Activated CD4-positive, alpha-beta memory T cell treated with anti-CD3 and anti-CD28 coated beads for 36 hours (primary cell): ENCODE measurements around the gene KANSL3. TPM values are rescaled to one million over a fixed set of nuclear protein-coding genes. Genes with fewer than 3 reads are reported as not detected.

Experiments
- CTCF ChIA-PET: fragments of 350-600 bp; sonication (Branson Sonifier 250); formaldehyde crosslinking; loops from one replicate; lab custom pipeline; 2021; ENCODE audit warnings: antibody characterized with exemption, inconsistent platforms; lab: Charles Lee
- POLR2A ChIA-PET: fragments of 350-600 bp; sonication (Branson Sonifier 250); formaldehyde crosslinking; loops from one replicate; lab custom pipeline; 2021; ENCODE audit warnings: antibody characterized with exemption; lab: Charles Lee
- DNase-seq: peaks from one replicate; pipeline ENCODE4 v3.0.0-alpha.2; 2020
- H3K27ac Mint-ChIP-seq: one replicate; pipeline ENCODE4 v1.8.0; 2021; ENCODE audit warnings: mixed read lengths
- H3K27me3 Mint-ChIP-seq: one replicate; pipeline ENCODE4 v1.8.0; 2021; ENCODE audit warnings: mixed read lengths
- H3K36me3 Mint-ChIP-seq: one replicate; pipeline ENCODE4 v1.8.0; 2021; ENCODE audit warnings: mixed read lengths
- H3K4me1 Mint-ChIP-seq: one replicate; pipeline ENCODE4 v1.8.0; 2021; ENCODE audit warnings: low read depth, mixed read lengths
- H3K4me3 Mint-ChIP-seq: one replicate; pipeline ENCODE4 v1.8.0; 2021; ENCODE audit warnings: mild to moderate bottlenecking, mixed read lengths
- H3K9me3 Mint-ChIP-seq: one replicate; pipeline ENCODE4 v1.8.0; 2021; ENCODE audit warnings: mixed read lengths
- intact Hi-C: fragments of 100-400 bp; cut with micrococcal nuclease; formaldehyde crosslinking; loops from one replicate; pipeline ENCODE4 v1.15.1; 2023
- total RNA-seq, 2 experiments: library from RNA; stranded (reverse); gene quantifications; one replicate each; pipeline ENCODE4 v1.2.3, GENCODE V29; 2021

The KANSL3 gene
- total RNA-seq, 2 experiments from 2014 or later, result 33.7 to 39.4 TPM

GRCh38 chr2:96547203-96547641, 90.9 kb downstream of the KANSL3 start:
- CTCF ChIA-PET, result interaction anchor here (1.1 to 2.0 kb wide), 3 partner anchors 8 to 19 kb away, joined by 3 to 4 read pairs (median 4); no protein-coding TSS in a partner anchor
- peak overlapping the region; percentile 67 for H3K27ac Mint-ChIP-seq
- H3K27me3 Mint-ChIP-seq, result no peaks in the 10 kb centered on the region

GRCh38 chr2:96546797-96547196, 91.3 kb downstream of the KANSL3 start:
- intact Hi-C loops, result loop anchor here (1.0 kb wide), 1 partner anchor 10 kb away; the partner anchor contains the start of gene ARID5A
- H3K36me3 Mint-ChIP-seq, result peaks cover 72% of the 10 kb centered on the region
- ChIA-PET POLR2A (interaction anchor here (1.2 kb wide), 1 partner anchor 18 kb away, joined by 3 read pairs; no protein-coding TSS in a partner anchor), CTCF (interaction anchor here (1.1 to 2.0 kb wide), 3 partner anchors 8 to 19 kb away, joined by 3 to 4 read pairs (median 4); no protein-coding TSS in a partner anchor)
- no peak overlapping the region for H3K4me3 Mint-ChIP-seq
- no peaks in the 10 kb centered on the region for H3K9me3 Mint-ChIP-seq
- peaks cover 53% of the 10 kb centered on the region for H3K4me1 Mint-ChIP-seq
- DNase-seq, result no peak
- peak overlapping the region; percentile 82 for H3K27ac Mint-ChIP-seq
- no peaks in the 10 kb centered on the region for H3K27me3 Mint-ChIP-seq

More at GRCh38 chr2:96547203-96547641, 90.9 kb downstream of the KANSL3 start:
- H3K36me3 Mint-ChIP-seq, result peaks cover 71% of the 10 kb centered on the region
- POLR2A ChIA-PET, result interaction anchor here (0.6 to 2.8 kb wide), 3 partner anchors 9 to 195 kb away, joined by 3 to 15 read pairs (median 3); no protein-coding TSS in a partner anchor
- no peaks in the 10 kb centered on the region for H3K9me3 Mint-ChIP-seq
- intact Hi-C loops, result no loop called here
- H3K4me1 Mint-ChIP-seq, result peaks cover 55% of the 10 kb centered on the region
- peak overlapping the region; percentile 13 for H3K4me3 Mint-ChIP-seq
- no peak for DNase-seq

GRCh38 chr2:96546321-96546720, 91.8 kb downstream of the KANSL3 start:
- peak overlapping the region; percentile 14 for H3K4me3 Mint-ChIP-seq
- peaks cover 74% of the 10 kb centered on the region for H3K36me3 Mint-ChIP-seq
- intact Hi-C loops, result loop anchor here (1.0 kb wide), 1 partner anchor 10 kb away; the partner anchor contains the start of gene ARID5A
- ChIA-PET CTCF (interaction anchor here (1.1 kb wide), 1 partner anchor 19 kb away, joined by 3 read pairs; no protein-coding TSS in a partner anchor), POLR2A (interaction anchor here (1.2 kb wide), 1 partner anchor 18 kb away, joined by 3 read pairs; no protein-coding TSS in a partner anchor)
- no peaks in the 10 kb centered on the region for H3K27me3 Mint-ChIP-seq
- peak; percentile 58 for DNase-seq
- H3K27ac Mint-ChIP-seq, result peak overlapping the region; percentile 82
- H3K4me1 Mint-ChIP-seq, result peaks cover 58% of the 10 kb centered on the region
- H3K9me3 Mint-ChIP-seq, result no peaks in the 10 kb centered on the region

Other genes with a start within 250 kb of the KANSL3 start
- gene NEURL3, start 133.0 kb downstream of the KANSL3 start, total RNA-seq, result 1 to 10 TPM in 1 of 2 experiments, under 1 TPM in 1; 0.87 to 1.1 TPM
- gene ARID5A, start 101.6 kb downstream of the KANSL3 start, total RNA-seq, result 100 to 1,000 TPM; 260 to 266 TPM
- gene FER1L5, start 4.5 kb upstream of the KANSL3 start, total RNA-seq, result not detected
- gene LMAN2L, start 101.8 kb upstream of the KANSL3 start, total RNA-seq, result 1 to 10 TPM; 5.7 to 6.1 TPM
- 1 to 10 TPM; 7.5 to 8.2 TPM for gene CNNM4, start 122.6 kb upstream of the KANSL3 start, total RNA-seq
- gene CNNM3, start 178.0 kb upstream of the KANSL3 start, total RNA-seq, result 10 to 100 TPM; 16.3 to 22.2 TPM
- 1 to 10 TPM; 5.8 to 7.6 TPM for gene ANKRD23, start 205.7 kb upstream of the KANSL3 start, total RNA-seq
- gene ANKRD39, start 219.7 kb upstream of the KANSL3 start, total RNA-seq, result 10 to 100 TPM; 29.0 to 35.1 TPM
- 10 to 100 TPM; 13.9 to 18.8 TPM for gene SEMA4C, start 231.8 kb upstream of the KANSL3 start, total RNA-seq